ENCODE data around the gene MSANTD1.

Gene MSANTD1

DNA sequence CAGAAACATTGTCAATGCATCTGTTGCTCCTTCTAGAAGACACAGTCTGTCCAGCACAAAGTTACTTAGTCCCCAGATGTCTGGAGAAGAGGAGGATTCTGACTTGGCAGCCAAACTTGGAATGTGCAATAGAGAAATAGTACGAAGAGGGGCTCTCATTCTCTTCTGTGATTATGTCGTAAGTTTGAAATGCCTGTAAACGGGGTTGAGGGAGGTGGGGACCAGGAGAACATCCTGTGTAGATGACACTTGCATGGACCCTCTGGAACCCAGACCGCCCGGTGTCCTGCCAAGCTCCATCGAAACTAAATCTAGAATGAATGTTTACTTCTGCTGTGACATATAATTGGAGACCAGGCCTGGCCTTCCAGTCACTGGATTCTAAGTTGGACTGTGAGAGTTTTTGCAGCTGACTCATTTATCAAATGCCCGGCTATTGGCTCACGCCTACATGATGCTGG is 45.0 kb upstream of the MSANTD1 start:
- DNase-seq (ENCODE audit: low read depth, low spot score): no peak
- H3K9ac ChIP-seq (ENCODE audit: insufficient read length, low read depth): no peak overlapping the region
- no peaks in the 10 kb centered on the region for H3K9me3 ChIP-seq (ENCODE audit: insufficient read depth, low read length)
- peaks cover 3% of the 10 kb centered on the region for H3K4me1 ChIP-seq (ENCODE audit: insufficient read depth, insufficient read length)
- TF ChIP-seq ZNF274 (IDR thresholded peaks at IDR 0.05; ENCODE audit: low read depth, low read length): no peak
- TF ChIP-seq SUZ12 (IDR thresholded peaks at IDR 0.05; ENCODE audit: extremely low read depth, insufficient read depth, insufficient read length): no peak
- TF ChIP-seq YY1 (IDR thresholded peaks at IDR 0.05; ENCODE audit: insufficient read depth, insufficient read length): no peak
- H3K4me3 ChIP-seq (ENCODE audit: insufficient read length, low read depth): no peak overlapping the region
- H3K27me3 ChIP-seq (ENCODE audit: insufficient read depth, insufficient read length): no peaks in the 10 kb centered on the region
- H3K36me3 ChIP-seq (ENCODE audit: insufficient read depth, insufficient read length, low read length): peaks cover 63% of the 10 kb centered on the region

DNA sequence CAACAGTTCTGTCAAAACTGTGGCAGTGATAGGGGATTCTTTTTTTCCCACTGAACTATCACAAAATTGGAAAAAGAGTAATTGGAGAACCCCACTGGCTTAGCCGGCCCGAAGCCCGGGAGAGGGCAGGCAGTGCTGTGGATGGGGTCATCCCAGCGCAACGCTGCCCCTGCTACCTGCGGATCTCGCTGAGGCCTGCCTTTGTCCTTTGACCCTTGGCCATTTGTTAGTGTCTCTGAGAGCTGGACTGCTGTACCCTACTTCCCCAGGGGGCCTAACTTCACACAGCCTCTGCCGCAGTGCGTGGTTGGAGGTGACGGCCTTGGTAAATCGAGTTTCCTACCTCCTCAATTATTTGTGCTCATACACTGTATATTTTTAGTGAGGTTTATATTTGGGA is 43.0 kb upstream of the MSANTD1 start:
- Histone ChIP-seq H3K4me3 (ENCODE audit: insufficient read length, low read depth) (no peak overlapping the region), H3K4me1 (ENCODE audit: insufficient read depth, insufficient read length) (no peaks in the 10 kb centered on the region), H3K9me3 (ENCODE audit: insufficient read depth, low read length) (no peaks in the 10 kb centered on the region), H3K9ac (ENCODE audit: insufficient read length, low read depth) (no peak overlapping the region), H3K27me3 (ENCODE audit: insufficient read depth, insufficient read length) (no peaks in the 10 kb centered on the region), H3K36me3 (ENCODE audit: insufficient read depth, insufficient read length, low read length) (peaks cover 65% of the 10 kb centered on the region)
- no peak for TF ChIP-seq SUZ12 (IDR thresholded peaks at IDR 0.05; ENCODE audit: extremely low read depth, insufficient read depth, insufficient read length)
- no peak for TF ChIP-seq ZNF274 (IDR thresholded peaks at IDR 0.05; ENCODE audit: low read depth, low read length)
- TF ChIP-seq YY1 (IDR thresholded peaks at IDR 0.05; ENCODE audit: insufficient read depth, insufficient read length): no peak
- DNase-seq (ENCODE audit: low read depth, low spot score): no peak

DNA sequence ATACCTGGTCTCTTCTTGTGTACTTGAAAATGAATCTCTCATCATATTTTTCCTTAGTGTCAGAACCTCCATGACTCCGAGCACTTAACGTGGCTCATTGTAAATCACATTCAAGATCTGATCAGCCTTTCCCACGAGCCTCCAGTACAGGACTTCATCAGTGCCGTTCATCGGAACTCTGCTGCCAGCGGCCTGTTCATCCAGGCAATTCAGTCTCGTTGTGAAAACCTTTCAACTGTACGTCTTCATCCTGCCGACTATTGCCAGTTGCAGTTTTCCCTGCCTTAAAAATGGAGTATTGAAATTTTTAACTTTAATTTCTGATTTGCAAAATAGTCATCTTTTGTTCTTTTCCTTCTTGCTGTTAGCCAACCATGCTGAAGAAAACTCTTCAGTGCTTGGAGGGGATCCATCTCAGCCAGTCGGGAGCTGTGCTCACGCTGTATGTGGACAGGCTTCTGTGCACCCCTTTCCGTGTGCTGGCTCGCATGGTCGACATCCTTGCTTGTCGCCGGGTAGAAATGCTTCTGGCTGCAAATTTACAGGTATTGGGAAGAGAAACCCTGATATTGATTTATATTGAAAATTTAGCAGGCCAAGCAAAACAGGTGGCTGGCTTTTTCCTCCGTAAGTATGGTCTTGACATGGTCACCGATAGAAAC is 42.4 kb upstream of the MSANTD1 start:
- TF ChIP-seq SUZ12 (IDR thresholded peaks at IDR 0.05; ENCODE audit: extremely low read depth, insufficient read depth, insufficient read length): no peak
- no peak for TF ChIP-seq YY1 (IDR thresholded peaks at IDR 0.05; ENCODE audit: insufficient read depth, insufficient read length)
- no peak for TF ChIP-seq ZNF274 (IDR thresholded peaks at IDR 0.05; ENCODE audit: low read depth, low read length)
- no peaks in the 10 kb centered on the region for H3K27me3 ChIP-seq (ENCODE audit: insufficient read depth, insufficient read length)
- no peak for DNase-seq (ENCODE audit: low read depth, low spot score)
- H3K9me3 ChIP-seq (ENCODE audit: insufficient read depth, low read length): no peaks in the 10 kb centered on the region
- no peaks in the 10 kb centered on the region for H3K4me1 ChIP-seq (ENCODE audit: insufficient read depth, insufficient read length)
- H3K36me3 ChIP-seq (ENCODE audit: insufficient read depth, insufficient read length, low read length): peaks cover 70% of the 10 kb centered on the region
- H3K9ac ChIP-seq (ENCODE audit: insufficient read length, low read depth): no peak overlapping the region
- H3K4me3 ChIP-seq (ENCODE audit: insufficient read length, low read depth): no peak overlapping the region

- Histone ChIP-seq H3K27me3 (ENCODE audit: insufficient read depth, insufficient read length) (no peaks in the 10 kb centered on the region), H3K36me3 (ENCODE audit: insufficient read depth, insufficient read length, low read length) (peaks cover 75% of the 10 kb centered on the region), H3K4me1 (ENCODE audit: insufficient read depth, insufficient read length) (no peaks in the 10 kb centered on the region), H3K9ac (ENCODE audit: insufficient read length, low read depth) (no peak overlapping the region), H3K9me3 (ENCODE audit: insufficient read depth, low read length) (no peaks in the 10 kb centered on the region), H3K4me3 (ENCODE audit: insufficient read length, low read depth) (no peak overlapping the region)
- TF ChIP-seq ZNF274 (IDR thresholded peaks at IDR 0.05; ENCODE audit: low read depth, low read length) (no peak), YY1 (IDR thresholded peaks at IDR 0.05; ENCODE audit: insufficient read depth, insufficient read length) (no peak), SUZ12 (IDR thresholded peaks at IDR 0.05; ENCODE audit: extremely low read depth, insufficient read depth, insufficient read length) (no peak)
- DNase-seq (ENCODE audit: low read depth, low spot score): no peak
Observed at GRCh38 chr4:3207531-3208037, 41.4 kb upstream of the MSANTD1 start.

DNA sequence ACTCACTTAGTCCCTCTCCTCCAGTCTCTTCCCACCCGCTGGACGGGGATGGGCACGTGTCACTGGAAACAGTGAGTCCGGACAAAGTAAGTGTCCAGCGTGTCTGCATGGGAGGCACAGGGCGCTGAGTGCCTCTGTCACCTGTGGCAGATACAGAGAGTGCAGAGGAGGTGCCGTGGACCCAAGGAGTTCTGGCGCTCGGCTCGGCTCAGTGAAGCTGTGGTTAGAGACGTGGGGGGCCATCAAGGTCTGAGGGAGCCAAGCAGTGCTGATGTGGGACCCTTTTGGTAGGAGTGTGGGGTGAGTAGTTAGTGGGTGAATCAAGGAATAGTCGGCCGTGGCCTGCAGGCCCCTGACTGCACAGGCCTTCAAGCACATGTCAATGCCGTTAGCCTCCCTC is 40.1 kb upstream of the MSANTD1 start:
- TF ChIP-seq SUZ12 (IDR thresholded peaks at IDR 0.05; ENCODE audit: extremely low read depth, insufficient read depth, insufficient read length) (no peak), ZNF274 (IDR thresholded peaks at IDR 0.05; ENCODE audit: low read depth, low read length) (no peak), YY1 (IDR thresholded peaks at IDR 0.05; ENCODE audit: insufficient read depth, insufficient read length) (no peak)
- Histone ChIP-seq H3K4me1 (ENCODE audit: insufficient read depth, insufficient read length) (no peaks in the 10 kb centered on the region), H3K27me3 (ENCODE audit: insufficient read depth, insufficient read length) (no peaks in the 10 kb centered on the region), H3K4me3 (ENCODE audit: insufficient read length, low read depth) (no peak overlapping the region), H3K9ac (ENCODE audit: insufficient read length, low read depth) (no peak overlapping the region), H3K9me3 (ENCODE audit: insufficient read depth, low read length) (no peaks in the 10 kb centered on the region), H3K36me3 (ENCODE audit: insufficient read depth, insufficient read length, low read length) (peaks cover 79% of the 10 kb centered on the region)
- no peak for DNase-seq (ENCODE audit: low read depth, low spot score)

GRCh38 chr4:3209551-3210325 is 39.2 kb upstream of the MSANTD1 start:
- H3K36me3 ChIP-seq (ENCODE audit: insufficient read depth, insufficient read length, low read length): peaks cover 85% of the 10 kb centered on the region
- H3K27me3 ChIP-seq (ENCODE audit: insufficient read depth, insufficient read length): no peaks in the 10 kb centered on the region
- DNase-seq (ENCODE audit: low read depth, low spot score): no peak
- H3K9ac ChIP-seq (ENCODE audit: insufficient read length, low read depth): no peak overlapping the region
- no peak overlapping the region for H3K4me3 ChIP-seq (ENCODE audit: insufficient read length, low read depth)
- TF ChIP-seq SUZ12 (IDR thresholded peaks at IDR 0.05; ENCODE audit: extremely low read depth, insufficient read depth, insufficient read length) (no peak), ZNF274 (IDR thresholded peaks at IDR 0.05; ENCODE audit: low read depth, low read length) (no peak), YY1 (IDR thresholded peaks at IDR 0.05; ENCODE audit: insufficient read depth, insufficient read length) (no peak)
- H3K9me3 ChIP-seq (ENCODE audit: insufficient read depth, low read length): no peaks in the 10 kb centered on the region
- H3K4me1 ChIP-seq (ENCODE audit: insufficient read depth, insufficient read length): no peaks in the 10 kb centered on the region

DNA sequence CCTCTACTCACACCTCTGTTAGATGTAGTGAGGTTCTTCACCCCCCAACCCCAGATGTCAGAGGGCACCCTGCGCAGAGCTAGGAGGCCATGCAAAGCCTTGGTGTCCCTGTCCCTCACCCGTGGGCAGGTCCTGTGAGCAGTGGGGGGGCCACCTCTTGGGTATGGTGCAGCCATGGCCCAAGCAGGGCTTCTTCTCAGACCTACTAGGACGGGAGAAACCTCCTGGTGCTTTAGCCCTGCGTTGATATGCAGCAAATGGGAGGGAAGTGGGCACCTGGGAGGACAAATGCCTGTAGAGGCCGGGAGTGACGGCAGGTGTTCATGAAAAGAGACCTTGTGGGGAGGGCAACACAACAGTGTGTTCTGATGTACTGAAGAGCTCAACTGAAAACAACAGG is 38.5 kb upstream of the MSANTD1 start:
- Histone ChIP-seq H3K36me3 (ENCODE audit: insufficient read depth, insufficient read length, low read length) (peaks cover 93% of the 10 kb centered on the region), H3K4me3 (ENCODE audit: insufficient read length, low read depth) (no peak overlapping the region), H3K27me3 (ENCODE audit: insufficient read depth, insufficient read length) (no peaks in the 10 kb centered on the region), H3K9me3 (ENCODE audit: insufficient read depth, low read length) (no peaks in the 10 kb centered on the region), H3K9ac (ENCODE audit: insufficient read length, low read depth) (no peak overlapping the region), H3K4me1 (ENCODE audit: insufficient read depth, insufficient read length) (no peaks in the 10 kb centered on the region)
- no peak for DNase-seq (ENCODE audit: low read depth, low spot score)
- TF ChIP-seq ZNF274 (IDR thresholded peaks at IDR 0.05; ENCODE audit: low read depth, low read length) (no peak), SUZ12 (IDR thresholded peaks at IDR 0.05; ENCODE audit: extremely low read depth, insufficient read depth, insufficient read length) (no peak), YY1 (IDR thresholded peaks at IDR 0.05; ENCODE audit: insufficient read depth, insufficient read length) (no peak)
